SW480 (cell line): ENCODE data around the gene FHAD1.

Source experiments
- DNase-seq: peaks from one replicate; pipeline ENCODE4 v3.0.0-alpha.2; 2016; ENCODE audit warnings: low spot score

The FHAD1 gene

DNA sequence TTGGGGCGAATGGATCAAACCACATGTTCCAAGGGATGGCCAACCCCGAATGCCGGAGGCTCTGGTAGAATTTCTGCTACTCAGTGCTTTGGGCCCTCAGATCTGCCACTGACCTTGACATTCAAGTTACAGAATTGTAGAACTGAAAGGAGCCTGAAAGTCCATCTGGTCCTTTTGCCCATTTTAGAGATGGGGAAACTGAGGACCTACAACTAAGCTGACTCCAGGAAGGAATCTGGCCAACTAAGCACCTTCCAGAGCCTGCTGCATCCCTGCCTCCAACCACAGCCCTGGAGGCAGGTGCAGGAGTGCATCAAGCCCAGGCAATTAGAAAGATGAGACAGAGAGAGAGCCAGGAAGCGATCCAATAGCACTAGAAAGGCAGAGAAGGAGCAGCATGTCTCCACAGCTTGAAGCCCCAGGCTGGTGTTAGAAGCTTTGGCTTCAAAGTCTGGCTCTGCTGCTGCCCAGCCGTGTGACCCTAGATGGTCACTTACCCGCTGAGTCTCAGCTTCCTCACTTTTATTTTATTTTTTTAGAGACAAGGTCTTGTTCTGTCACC is 189.9 kb downstream of the FHAD1 start:
- no peak for DNase-seq

DNA sequence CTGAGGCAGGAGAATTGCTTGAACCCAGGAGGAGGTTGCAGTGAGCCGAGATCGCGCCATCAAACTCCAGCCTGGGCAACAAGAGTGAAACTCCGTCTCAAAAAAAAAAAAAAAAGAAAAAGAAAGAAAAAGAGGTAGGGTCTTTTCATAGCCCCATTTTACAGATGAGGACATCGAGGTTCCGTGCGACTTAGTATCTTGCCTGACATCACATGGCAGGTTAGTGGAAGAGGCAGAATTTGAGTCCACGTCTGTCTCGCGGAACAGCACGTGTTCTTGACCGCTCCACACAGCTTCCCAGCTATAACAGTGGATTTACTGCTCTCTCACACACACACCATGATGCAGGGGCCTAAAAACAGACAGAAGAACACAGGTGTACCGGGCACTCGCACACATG is 192.3 kb downstream of the FHAD1 start:
- no peak for DNase-seq

DNA sequence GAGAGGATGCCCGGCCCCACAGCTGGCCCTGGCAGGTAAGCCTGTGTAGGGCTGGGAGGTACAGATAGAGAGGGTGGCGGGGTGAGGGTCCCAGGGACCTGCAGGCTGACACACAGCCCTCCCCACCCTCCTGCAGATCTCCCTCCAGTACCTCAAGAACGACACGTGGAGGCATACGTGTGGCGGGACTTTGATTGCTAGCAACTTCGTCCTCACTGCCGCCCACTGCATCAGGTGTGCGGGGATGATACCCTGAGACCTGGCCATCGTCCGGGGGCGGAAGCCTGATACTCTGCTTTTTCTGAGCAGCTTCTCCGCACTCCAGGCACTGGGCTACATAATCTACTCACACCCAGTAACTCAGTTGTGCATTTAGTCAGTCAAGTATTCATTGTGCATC is 193.3 kb downstream of the FHAD1 start:
- no peak for DNase-seq

- no peak for DNase-seq
These were observed 194.2 kb downstream of the FHAD1 start for GRCh38 chr1:15441247-15441646.

DNA sequence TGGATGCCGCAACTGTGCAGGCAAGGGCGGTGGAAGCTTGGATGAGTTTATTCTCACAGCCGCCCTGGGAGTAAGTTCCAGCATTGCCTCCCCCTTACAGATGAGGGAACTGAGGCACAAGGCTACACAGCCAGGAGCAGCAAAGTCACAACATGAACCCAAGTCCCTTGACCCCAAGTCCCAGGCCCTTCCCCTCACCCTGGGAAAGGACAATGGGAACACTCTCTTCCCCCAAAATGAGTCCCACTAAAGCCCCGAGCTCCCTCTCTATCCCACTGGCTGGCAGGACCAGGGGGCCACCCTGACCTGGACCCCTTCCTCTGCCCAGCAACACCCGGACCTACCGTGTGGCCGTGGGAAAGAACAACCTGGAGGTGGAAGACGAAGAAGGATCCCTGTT is 195.1 kb downstream of the FHAD1 start:
- no peak for DNase-seq

- no peak for DNase-seq
These were observed 195.7 kb downstream of the FHAD1 start for GRCh38 chr1:15442759-15443158.

GRCh38 chr1:15443281-15443680 is 196.3 kb downstream of the FHAD1 start:
- no peak for DNase-seq

DNA sequence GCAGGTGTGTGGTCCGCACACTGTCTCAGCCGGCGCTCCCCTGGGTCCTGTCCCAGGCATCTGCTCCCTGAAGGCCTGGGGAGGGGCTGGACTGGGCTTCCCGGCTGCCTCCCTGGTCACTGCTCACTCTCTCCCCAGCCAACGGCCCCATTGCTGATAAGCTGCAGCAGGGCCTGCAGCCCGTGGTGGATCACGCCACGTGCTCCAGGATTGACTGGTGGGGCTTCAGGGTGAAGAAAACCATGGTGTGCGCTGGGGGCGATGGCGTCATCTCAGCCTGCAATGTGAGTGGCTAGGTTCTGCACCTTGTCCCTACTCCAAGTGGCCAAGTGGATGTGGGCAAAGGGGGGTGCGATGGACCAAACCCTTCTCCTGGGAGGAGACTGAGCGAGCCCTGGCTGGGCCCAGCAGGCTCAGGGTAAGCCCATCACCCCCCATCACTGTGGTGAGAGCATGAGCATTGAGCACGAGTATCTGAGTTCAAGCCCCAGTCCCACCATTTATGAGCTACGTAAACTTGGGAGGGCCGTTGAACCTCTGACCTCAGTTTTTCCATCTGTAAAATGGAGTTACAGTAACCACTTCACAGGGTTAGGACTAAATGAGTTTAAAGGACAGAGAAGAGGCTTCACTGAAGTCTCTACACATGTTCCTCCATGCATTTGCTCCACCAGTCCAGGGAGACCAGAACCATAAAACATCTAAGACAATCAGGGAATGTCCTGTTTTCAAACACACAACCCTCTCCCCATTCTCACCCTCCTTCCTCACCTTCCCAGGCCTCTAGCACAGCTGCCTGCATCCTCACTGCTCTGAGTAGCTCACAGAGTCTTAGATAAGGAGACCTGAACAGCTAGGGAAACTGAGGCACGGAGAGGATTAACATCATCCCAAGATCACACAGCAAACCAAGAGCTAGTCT is 197.7 kb downstream of the FHAD1 start:
- DNase-seq = no peak

DNA sequence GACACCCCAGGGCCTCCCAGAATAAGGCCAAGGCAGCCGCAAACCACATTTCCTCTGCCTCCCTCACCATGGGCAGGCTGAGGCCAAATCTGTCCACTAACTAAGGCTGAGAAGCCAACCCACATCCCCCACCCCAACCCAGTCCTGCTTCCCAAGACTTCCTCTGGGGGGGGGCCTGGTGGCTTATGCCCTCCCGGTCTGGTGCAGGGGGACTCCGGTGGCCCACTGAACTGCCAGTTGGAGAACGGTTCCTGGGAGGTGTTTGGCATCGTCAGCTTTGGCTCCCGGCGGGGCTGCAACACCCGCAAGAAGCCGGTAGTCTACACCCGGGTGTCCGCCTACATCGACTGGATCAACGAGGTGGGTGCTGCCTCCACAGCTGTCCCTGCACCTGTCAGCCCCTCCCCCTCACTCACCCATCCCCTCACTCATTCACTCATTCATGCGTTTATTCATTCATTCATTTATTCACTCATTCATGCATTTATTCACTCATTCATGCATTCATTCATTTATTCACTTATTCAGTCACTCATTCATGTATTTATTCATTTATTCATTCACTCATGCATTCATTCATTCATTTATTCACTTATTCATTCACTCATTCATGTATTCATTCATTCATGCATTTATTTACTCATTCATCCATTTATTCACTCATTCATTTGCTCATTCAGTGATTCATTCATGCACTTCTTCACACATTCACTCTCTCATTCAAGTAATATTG is 198.5 kb downstream of the FHAD1 start:
- DNase-seq = no peak

GRCh38 chr1:15446212-15446611 is 199.2 kb downstream of the FHAD1 start:
- no peak for DNase-seq
